MV-4-11 (cell line): ENCODE results near the gene RPL6.
"Not testable (repeated sequence)": the region's sequence is repeated elsewhere in the genome, so short reads cannot be mapped to it uniquely, and the experiment has no call there.

Experiments
- DNase-seq: peaks from one replicate; lab custom pipeline; 2025; lab: John Stamatoyannopoulos, UW

The RPL6 gene

GRCh38 chr12:112419297-112420133, 10.1 kb upstream of the RPL6 start:
- peak; percentile 46 for DNase-seq

- DNase-seq: peak; percentile 68
These were observed 9.3 kb upstream of the RPL6 start, which contains the start of gene PTPN11 for GRCh38 chr12:112418608-112419296. PTPN11 (plus strand) TSS chr12:112418947; CDS start chr12:112419112, 165 bp downstream.

- no peak for DNase-seq
These were observed 8.8 kb upstream of the RPL6 start for GRCh38 chr12:112418273-112418607.

GRCh38 chr12:112415457-112415856, 6.1 kb upstream of the RPL6 start:
- not testable (repeated sequence) for DNase-seq

- peak; percentile 44 for DNase-seq
These were observed 4.6 kb upstream of the RPL6 start for GRCh38 chr12:112413855-112414625.

GRCh38 chr12:112409906-112410244, 470 bp upstream of the RPL6 start:
- no peak for DNase-seq

- no peak for DNase-seq
These were observed 784 bp downstream of the RPL6 start for GRCh38 chr12:112408621-112409020.

GRCh38 chr12:112407683-112408082, 1.7 kb downstream of the RPL6 start:
- DNase-seq: not testable (repeated sequence)

- DNase-seq: no peak
These were observed 2.6 kb downstream of the RPL6 start for GRCh38 chr12:112406519-112407488.

GRCh38 chr12:112401903-112402498, 7.4 kb downstream of the RPL6 start:
- no peak for DNase-seq

GRCh38 chr12:112401054-112401453, 8.4 kb downstream of the RPL6 start:
- DNase-seq: no peak

GRCh38 chr12:112393328-112393727, 16.1 kb downstream of the RPL6 start:
- DNase-seq: no peak

GRCh38 chr12:112389922-112390654, 19.3 kb downstream of the RPL6 start:
- not testable (repeated sequence) for DNase-seq

GRCh38 chr12:112389228-112389627, 20.2 kb downstream of the RPL6 start:
- no peak for DNase-seq

- DNase-seq: peak; percentile 89
These were observed 22.7 kb downstream of the RPL6 start for GRCh38 chr12:112386726-112387125.

GRCh38 chr12:112382866-112383265, 26.5 kb downstream of the RPL6 start:
- DNase-seq: no peak

GRCh38 chr12:112381883-112382796, 27.3 kb downstream of the RPL6 start, which contains the start of gene HECTD4:
HECTD4 (minus strand) TSS chr12:112382431; CDS start chr12:112382128, 303 bp downstream.
- peak; percentile 82 for DNase-seq

GRCh38 chr12:112381406-112381882, 28.0 kb downstream of the RPL6 start:
- DNase-seq: no peak
